PC-3 (cell line): Measurements from ENCODE around the gene INKA2. TPM values are rescaled to one million over a fixed set of nuclear protein-coding genes. Genes with fewer than 3 reads are reported as not detected.

Source experiments
- ATAC-seq: fragments of 200-7000 bp; cut with Tn5 transposase; 2 replicates; pipeline ENCODE4 v1.9.1; 2020; ENCODE audit warnings: mild to moderate bottlenecking, moderate library complexity
- BruUV-seq: library from RNA; stranded (reverse); fragments of 400-500 nt; replicated peaks from 2 replicates; lab custom pipeline; 2021; lab: Mats Ljungman, UMichigan
- CTCF ChIA-PET: fragments of 300-600 bp; sonication (Branson Sonifier 250); formaldehyde crosslinking; loops from one replicate; lab custom pipeline; 2022; ENCODE audit warnings: antibody characterized with exemption; lab: Charles Lee
- POLR2A ChIA-PET: fragments of 300-600 bp; sonication (Branson Sonifier 250); formaldehyde crosslinking; loops from one replicate; lab custom pipeline; 2022; ENCODE audit warnings: antibody characterized with exemption; ENCODE audit not compliant: unreplicated experiment; lab: Charles Lee
- DNase-seq: peaks from one replicate; pipeline ENCODE4 v3.0.0-alpha.2; 2015
- H2AFZ ChIP-seq: fragments of 300-600 bp; sonication (generic); 2 replicates; pipeline ENCODE4 v1.6.0; 2016; ENCODE audit warnings: antibody characterized with exemption, low read length
- H3F3A ChIP-seq: fragments of 300-600 bp; sonication (generic); one replicate; pipeline ENCODE4 v1.6.0; 2017; ENCODE audit warnings: antibody characterized with exemption, low read length, control low read depth, mild to moderate bottlenecking; ENCODE audit not compliant: unreplicated experiment
- H3K27ac ChIP-seq: fragments of 300-600 bp; sonication (generic); 2 replicates; pipeline ENCODE4 v1.5.1; 2016; ENCODE audit warnings: mild to moderate bottlenecking, low read length
- H3K27me3 ChIP-seq: fragments of 300-600 bp; sonication (generic); 2 replicates; pipeline ENCODE4 v1.6.1; 2016; ENCODE audit warnings: low read length, mixed read lengths
- H3K36me3 ChIP-seq: fragments of 300-600 bp; sonication (generic); 2 replicates; pipeline ENCODE4 v1.6.1; 2016; ENCODE audit warnings: low read depth, mixed run types, low read length, mixed read lengths
- H3K4me1 ChIP-seq: fragments of 300-600 bp; sonication (generic); 2 replicates; pipeline ENCODE4 v1.5.1; 2016; ENCODE audit warnings: low read length; ENCODE audit not compliant: insufficient read depth
- H3K4me2 ChIP-seq: fragments of 300-600 bp; sonication (generic); 2 replicates; pipeline ENCODE4 v1.6.0; 2016; ENCODE audit warnings: low read length
- H3K4me3 ChIP-seq: fragments of 300-600 bp; sonication (generic); 2 replicates; pipeline ENCODE4 v1.5.1; 2016; ENCODE audit warnings: mild to moderate bottlenecking, low read length, mixed read lengths
- H3K79me2 ChIP-seq: fragments of 300-600 bp; sonication (generic); 2 replicates; pipeline ENCODE4 v1.6.1; 2017; ENCODE audit warnings: low read length, mixed read lengths
- H3K9ac ChIP-seq: fragments of 300-600 bp; sonication (generic); 2 replicates; pipeline ENCODE4 v1.6.0; 2016; ENCODE audit warnings: mild to moderate bottlenecking, low read length
- H3K9me2 ChIP-seq: fragments of 300-600 bp; sonication (generic); replicated peaks from 2 replicates; pipeline ENCODE4 v1.6.1; 2016; ENCODE audit warnings: mixed run types, low read length, mixed read lengths
- H3K9me3 ChIP-seq: fragments of 300-600 bp; sonication (generic); 2 replicates; pipeline ENCODE4 v1.6.1; 2016; ENCODE audit warnings: low read length, mixed read lengths
- H4K20me1 ChIP-seq: fragments of 300-600 bp; sonication (generic); 2 replicates; pipeline ENCODE4 v1.6.1; 2016; ENCODE audit warnings: low read length, mixed read lengths
- EZH2 ChIP-seq: fragments of 300-600 bp; sonication (generic); IDR thresholded peaks from one replicate; pipeline ENCODE4 v1.6.1; 2017; ENCODE audit warnings: antibody characterized with exemption, mild to moderate bottlenecking, low read length; ENCODE audit not compliant: unreplicated experiment
- EZH2phosphoT487 ChIP-seq: fragments of 300-600 bp; sonication (generic); IDR thresholded peaks from 2 replicates; pipeline ENCODE4 v1.6.1; 2018; ENCODE audit warnings: mild to moderate bottlenecking, antibody characterized with exemption, low read length, borderline replicate concordance
- intact Hi-C: fragments of 100-400 bp; cut with micrococcal nuclease; formaldehyde crosslinking; loops from 2 replicates; pipeline ENCODE4 v1.9.0; 2023
- total RNA-seq: library from RNA; depleted of rRNA; stranded (reverse); fragments of >200 nt; gene quantifications from 2 replicates; pipeline ENCODE4 v1.2.3, GENCODE V29; 2014
- TF ChIP-seq, protein P1 (sequence below): fragments of 300-600 bp; sonication (generic); conservative IDR thresholded peaks from 2 replicates; pipeline ENCODE4 v1.5.1; 2017; ENCODE audit warnings: antibody characterized with exemption, low read depth, mild to moderate bottlenecking, low read length

INKA2 gene
- total RNA-seq, 1 experiment from 2014 or later: 0.11 TPM

DNA sequence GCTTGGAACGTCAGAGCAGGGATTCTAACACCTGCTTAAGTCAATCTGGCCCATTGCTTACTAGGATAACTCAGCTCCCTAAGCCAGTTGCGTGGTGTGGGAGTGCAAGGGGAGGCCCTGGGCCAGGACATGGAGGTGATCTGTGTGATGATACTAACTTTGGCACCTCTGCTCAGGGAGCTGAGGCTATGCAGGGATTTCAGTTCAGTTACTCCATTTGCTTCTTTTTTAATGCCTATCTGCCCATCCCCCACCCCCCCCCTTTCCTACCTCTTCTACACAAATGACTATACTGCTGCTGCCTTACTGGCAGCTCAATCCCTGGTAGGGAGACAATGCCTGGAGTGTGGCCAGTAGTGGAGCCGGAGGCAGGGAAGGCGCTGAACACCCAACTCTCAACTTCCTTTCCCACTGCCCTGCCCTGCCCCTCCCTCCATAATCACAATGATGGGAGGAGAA, 19.5 kb downstream of the INKA2 start:
- Histone ChIP-seq H3K9me2 (no peaks in the 10 kb centered on the region), H3K4me3 (no peak overlapping the region), H3K79me2 (no peaks in the 10 kb centered on the region), H3K4me2 (no peak overlapping the region), H3F3A (no peaks in the 10 kb centered on the region), H3K4me1 (peaks cover 15% of the 10 kb centered on the region), H3K9me3 (no peaks in the 10 kb centered on the region), H4K20me1 (no peaks in the 10 kb centered on the region), H3K27me3 (no peaks in the 10 kb centered on the region), H3K9ac (no peak overlapping the region), H3K27ac (no peak overlapping the region), H3K36me3 (no peaks in the 10 kb centered on the region), H2AFZ (no peak overlapping the region)
- ChIA-PET POLR2A (no interaction called here), CTCF (no interaction called here)
- BruUV-seq: no TSS peak
- no peak for DNase-seq
- no peak for TF ChIP-seq EZH2phosphoT487
- TF ChIP-seq EZH2: no peak
- TF ChIP-seq, protein P1, sequence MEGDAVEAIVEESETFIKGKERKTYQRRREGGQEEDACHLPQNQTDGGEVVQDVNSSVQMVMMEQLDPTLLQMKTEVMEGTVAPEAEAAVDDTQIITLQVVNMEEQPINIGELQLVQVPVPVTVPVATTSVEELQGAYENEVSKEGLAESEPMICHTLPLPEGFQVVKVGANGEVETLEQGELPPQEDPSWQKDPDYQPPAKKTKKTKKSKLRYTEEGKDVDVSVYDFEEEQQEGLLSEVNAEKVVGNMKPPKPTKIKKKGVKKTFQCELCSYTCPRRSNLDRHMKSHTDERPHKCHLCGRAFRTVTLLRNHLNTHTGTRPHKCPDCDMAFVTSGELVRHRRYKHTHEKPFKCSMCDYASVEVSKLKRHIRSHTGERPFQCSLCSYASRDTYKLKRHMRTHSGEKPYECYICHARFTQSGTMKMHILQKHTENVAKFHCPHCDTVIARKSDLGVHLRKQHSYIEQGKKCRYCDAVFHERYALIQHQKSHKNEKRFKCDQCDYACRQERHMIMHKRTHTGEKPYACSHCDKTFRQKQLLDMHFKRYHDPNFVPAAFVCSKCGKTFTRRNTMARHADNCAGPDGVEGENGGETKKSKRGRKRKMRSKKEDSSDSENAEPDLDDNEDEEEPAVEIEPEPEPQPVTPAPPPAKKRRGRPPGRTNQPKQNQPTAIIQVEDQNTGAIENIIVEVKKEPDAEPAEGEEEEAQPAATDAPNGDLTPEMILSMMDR: no peak
- intact Hi-C loops: no loop called here
- no peak for ATAC-seq

DNA sequence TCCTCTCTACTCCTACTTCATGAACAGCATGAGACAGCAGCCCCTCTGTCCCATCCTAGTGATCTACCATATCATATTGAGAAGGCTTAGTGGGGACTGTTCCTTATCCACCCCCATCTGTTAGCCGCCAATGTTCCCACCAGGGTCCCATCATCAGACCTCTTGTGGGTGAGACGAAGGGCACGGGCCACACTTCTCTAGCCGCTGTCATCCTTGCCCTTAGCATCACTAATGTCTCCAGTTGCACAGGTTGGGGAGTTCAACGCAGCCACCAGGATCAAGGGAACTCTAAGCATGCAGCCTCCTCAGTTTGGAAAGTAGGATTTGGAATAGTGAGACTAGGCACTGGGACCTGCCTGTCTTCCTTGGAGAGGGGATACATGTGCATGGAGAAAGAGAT, 20.1 kb downstream of the INKA2 start:
- no peaks in the 10 kb centered on the region for H3K9me2 ChIP-seq
- intact Hi-C loops: no loop called here
- BruUV-seq: no TSS peak
- H3K27me3 ChIP-seq: no peaks in the 10 kb centered on the region
- H3K36me3 ChIP-seq: no peaks in the 10 kb centered on the region
- TF ChIP-seq EZH2 (no peak), EZH2phosphoT487 (no peak)
- TF ChIP-seq, protein P1: no peak
- ChIA-PET CTCF (no interaction called here), POLR2A (no interaction called here)
- no peaks in the 10 kb centered on the region for H3K79me2 ChIP-seq
- H3K9me3 ChIP-seq: no peaks in the 10 kb centered on the region
- H3K9ac ChIP-seq: no peak overlapping the region
- no peak overlapping the region for H2AFZ ChIP-seq
- H3F3A ChIP-seq: no peaks in the 10 kb centered on the region
- peaks cover 15% of the 10 kb centered on the region for H3K4me1 ChIP-seq
- H3K4me2 ChIP-seq: no peak overlapping the region
- no peak for DNase-seq
- no peak overlapping the region for H3K4me3 ChIP-seq
- no peak for ATAC-seq
- H3K27ac ChIP-seq: no peak overlapping the region
- H4K20me1 ChIP-seq: no peaks in the 10 kb centered on the region

DNA sequence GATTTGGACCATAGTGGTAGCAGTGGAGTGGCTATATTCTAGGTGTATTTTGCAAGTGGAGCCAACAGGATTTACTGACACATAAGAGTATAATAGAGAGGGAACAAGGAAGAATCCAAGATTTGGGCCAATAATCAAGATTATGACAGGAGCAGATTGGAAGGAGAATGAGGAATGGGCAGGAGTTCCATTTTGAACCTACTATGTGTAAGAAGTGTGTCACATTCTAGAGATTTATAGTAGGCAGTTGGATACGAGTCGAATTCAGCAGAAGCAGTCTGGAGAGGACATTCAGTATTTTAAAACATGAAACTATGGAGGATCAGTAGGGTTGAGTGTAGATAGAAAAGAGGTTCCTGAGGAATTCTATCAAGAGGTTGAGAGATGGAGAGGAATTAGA, 21.7 kb downstream of the INKA2 start:
- Histone ChIP-seq H3K9me3 (no peaks in the 10 kb centered on the region), H3K4me3 (no peak overlapping the region), H3K9ac (no peak overlapping the region), H2AFZ (no peak overlapping the region), H3K4me1 (peaks cover 15% of the 10 kb centered on the region), H3K27ac (no peak overlapping the region), H3K9me2 (no peaks in the 10 kb centered on the region), H3K27me3 (no peaks in the 10 kb centered on the region), H4K20me1 (no peaks in the 10 kb centered on the region), H3K36me3 (no peaks in the 10 kb centered on the region), H3K4me2 (no peak overlapping the region), H3K79me2 (no peaks in the 10 kb centered on the region), H3F3A (no peaks in the 10 kb centered on the region)
- ATAC-seq (no peak), DNase-seq (no peak)
- no peak for TF ChIP-seq EZH2phosphoT487
- TF ChIP-seq, protein P1: no peak
- TF ChIP-seq EZH2: no peak
- ChIA-PET CTCF (no interaction called here), POLR2A (no interaction called here)
- no TSS peak for BruUV-seq
- intact Hi-C loops: no loop called here
